Hematopoietic multipotent progenitor cell treated with erythropoietin and hydrocortisone succinate and interleukin-3 and kit ligand, for 15 days (in vitro differentiated cells): Measurements from ENCODE around the gene CDC42SE2.
"Not testable (repeated sequence)": the region's sequence is repeated elsewhere in the genome, so short reads cannot be mapped to it uniquely, and the experiment has no call there.

ENCODE experiments used
- DNase-seq: peaks from one replicate; pipeline ENCODE4 v3.0.0-alpha.2; 2015; ENCODE audit warnings: low spot score

CDC42SE2 gene

DNA sequence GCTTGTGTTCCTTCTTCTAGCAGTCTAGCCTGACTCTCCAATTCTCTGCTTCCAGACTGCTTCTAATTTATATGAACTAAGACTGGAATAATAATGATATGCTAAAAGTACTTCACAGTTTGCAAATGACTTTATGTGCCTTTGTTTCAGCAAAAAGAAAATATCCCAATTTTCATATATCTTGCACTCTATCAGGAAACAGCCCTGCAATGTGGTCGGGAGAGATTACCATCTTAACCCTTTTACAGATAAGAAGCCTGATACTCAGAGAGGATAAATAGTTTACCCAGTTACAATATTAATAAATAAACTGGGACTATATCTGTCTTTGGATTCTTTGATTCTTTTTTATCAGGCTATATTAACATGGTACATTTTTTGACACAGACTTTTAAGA, 126.0 kb downstream of the CDC42SE2 start:
- DNase-seq, result no peak

DNA sequence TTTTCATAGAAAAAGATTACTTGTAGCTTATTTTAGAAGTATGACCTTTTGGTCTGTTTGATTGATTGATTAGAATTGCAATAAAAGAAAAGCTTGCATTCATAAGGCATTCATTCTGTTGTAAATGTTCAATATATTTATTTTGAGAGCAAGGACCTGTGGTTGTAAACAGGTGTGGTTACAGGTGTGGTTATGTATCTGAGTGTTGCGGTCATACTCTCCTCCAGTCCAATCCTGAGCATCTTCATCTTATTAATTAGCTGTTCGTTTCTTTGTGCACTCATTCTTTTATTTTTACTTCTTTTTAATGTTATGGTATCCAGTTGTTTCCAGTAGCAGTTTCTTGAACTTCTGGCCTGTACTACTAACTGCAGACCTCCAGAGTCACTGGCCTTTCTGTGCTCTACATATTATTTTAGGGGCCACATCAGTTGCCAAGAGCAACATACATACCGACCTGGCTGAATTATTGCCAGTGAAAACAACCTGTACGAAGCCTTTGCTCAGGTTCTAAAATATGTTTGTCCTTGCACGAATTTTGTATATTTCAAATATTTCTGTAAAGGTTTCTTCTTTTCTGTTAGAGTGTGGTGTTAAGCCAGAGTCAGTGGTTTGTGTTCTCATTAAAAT, 128.7 kb downstream of the CDC42SE2 start:
- DNase-seq, result no peak

DNA sequence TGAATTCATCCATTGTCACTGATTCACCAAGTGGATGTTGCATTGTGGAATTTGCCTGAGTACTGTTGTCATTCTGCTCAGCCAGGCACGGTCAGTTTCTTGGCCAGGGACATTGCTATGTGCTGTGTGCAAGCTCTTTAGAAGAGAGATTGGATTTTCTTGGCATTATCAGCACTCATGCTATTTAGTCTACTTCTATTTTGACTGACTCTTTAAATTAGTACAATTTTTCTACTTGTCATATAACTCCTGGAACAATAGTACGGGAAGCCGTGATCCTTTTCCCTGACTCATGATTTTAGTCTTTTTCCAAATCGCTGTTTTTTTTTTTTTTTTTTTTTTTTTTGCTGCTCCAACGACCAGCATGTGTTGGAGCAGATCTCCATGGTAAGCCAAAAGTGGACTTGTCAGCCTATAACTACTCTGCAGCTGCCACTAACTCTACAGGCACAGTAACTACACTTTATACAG, 129.7 kb downstream of the CDC42SE2 start:
- no peak for DNase-seq

DNA sequence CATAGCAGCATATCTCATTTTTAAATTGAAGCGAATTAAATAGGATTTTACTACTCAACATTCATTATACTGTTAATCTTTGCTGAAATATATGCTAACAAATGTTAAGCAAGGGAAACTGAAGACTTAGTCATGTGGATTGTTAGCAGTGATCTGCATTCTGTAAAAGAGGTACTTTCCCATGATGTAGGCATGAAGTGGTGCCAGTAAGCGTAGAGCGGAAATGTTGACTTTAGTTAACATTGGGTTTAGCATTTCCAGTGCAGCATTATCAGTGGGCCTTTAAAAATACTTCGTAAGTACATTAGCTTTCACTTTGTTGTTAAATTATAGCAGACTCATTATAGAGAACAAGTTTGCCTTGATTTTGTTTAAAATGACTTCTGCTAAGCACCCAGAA, 130.3 kb downstream of the CDC42SE2 start:
- DNase-seq, result no peak

DNA sequence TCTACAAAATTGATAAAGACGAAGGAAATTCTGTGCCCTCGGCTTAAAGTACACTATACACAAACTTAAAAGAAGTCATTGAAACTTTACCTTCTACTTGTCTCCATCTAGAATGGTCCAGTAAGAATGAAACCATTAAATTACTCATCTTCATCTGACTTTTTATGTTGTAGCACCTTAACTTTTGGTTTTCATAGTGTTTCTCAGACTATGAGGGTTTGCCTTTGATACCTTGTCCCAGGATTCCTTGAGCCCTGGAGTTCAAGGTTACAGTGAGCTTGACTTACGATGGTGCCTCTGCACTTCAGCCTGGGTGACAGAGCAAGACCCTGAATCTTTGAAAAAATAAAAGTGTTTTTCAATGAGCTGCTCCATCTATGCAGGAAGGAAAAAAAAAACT, 132.2 kb downstream of the CDC42SE2 start:
- DNase-seq, result no peak

DNA sequence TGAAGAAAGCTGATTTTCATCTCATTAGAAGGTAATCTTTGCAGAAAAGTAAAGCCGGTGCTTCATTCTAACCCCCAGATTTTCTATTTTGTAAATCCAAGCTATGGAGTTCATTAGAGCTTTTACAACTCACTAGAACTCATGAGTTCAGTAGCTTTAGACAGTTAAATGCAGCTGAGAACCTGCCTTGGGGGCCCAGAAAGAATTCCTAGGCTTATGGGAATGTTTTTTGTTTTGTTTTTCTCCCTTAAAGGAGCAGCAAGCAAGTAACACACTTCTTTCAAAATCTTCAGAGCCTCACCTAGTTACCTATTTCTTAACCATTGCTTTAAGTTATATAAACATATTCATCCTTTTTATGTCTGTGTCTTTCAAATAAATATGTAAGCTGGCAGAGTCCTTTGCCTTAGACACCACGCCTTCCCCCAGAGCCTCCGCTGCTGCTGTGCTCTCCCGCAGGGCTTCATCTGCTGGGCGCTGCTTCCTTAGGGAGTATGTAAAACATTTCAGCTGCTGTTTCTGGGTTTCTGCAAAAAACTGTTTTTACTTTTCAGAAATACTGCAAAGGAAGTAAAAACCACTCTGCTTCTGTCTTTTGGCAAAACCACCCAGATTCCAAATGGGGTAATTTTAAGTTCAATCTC, 132.9 kb downstream of the CDC42SE2 start:
- DNase-seq, result no peak

DNA sequence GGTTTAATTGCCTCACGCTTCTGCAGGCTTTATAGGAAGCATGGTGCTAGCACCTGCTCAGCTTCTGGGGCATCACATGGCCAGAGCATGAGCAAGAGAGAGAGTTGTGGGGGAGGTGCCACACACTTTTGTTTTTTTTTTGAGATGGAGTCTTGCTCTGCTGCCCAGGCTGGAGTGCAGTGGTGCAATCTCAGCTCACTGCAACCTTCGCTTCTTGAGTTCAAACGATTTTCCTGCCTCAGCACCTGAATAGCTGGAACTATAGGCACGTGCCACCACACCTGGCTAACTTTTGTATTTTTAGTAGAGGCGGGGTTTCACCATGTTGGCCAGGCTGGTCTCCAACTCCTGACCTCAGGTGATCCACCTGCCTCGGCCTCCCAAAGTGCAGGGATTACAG, 135.2 kb downstream of the CDC42SE2 start:
- DNase-seq, result not testable (repeated sequence)

DNA sequence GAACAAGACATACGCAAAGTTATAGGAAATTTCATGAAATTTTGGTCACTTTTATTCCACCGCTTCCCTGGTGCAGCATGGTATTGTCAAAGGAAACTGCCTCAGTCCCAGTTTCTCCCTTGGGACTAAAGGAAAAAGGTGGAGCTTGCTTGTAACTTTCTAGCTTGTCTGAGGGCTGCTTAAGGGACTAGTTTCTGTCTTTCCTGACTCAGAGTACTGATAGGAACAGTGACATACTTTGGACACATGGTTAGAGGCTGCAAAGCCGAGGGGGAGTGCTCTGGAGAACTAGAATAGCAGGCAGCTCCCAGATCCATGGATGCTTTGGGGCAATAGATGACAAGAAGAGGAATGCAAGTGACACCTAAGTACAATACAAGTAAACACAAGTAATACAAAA, 136.7 kb downstream of the CDC42SE2 start:
- no peak for DNase-seq

DNA sequence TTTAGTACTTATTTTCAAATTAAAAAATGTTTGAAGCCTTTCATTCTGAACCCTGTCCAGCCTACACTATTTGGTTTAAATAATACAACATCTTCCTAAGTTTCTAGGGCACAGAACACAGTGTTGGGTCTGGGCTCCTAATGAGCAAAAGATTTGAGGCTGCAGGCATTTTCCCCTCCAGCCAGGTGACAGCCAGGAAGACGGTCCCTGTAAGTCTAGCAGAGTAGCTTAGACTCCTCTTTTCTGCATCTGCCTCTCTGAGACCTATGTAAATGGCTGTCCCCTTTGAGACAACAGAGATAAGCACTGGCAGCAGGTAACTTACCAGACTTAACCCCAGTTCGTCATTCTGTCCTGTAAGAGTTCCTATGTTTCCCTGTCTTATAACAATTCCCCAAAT, 141.8 kb downstream of the CDC42SE2 start:
- DNase-seq, result no peak

DNA sequence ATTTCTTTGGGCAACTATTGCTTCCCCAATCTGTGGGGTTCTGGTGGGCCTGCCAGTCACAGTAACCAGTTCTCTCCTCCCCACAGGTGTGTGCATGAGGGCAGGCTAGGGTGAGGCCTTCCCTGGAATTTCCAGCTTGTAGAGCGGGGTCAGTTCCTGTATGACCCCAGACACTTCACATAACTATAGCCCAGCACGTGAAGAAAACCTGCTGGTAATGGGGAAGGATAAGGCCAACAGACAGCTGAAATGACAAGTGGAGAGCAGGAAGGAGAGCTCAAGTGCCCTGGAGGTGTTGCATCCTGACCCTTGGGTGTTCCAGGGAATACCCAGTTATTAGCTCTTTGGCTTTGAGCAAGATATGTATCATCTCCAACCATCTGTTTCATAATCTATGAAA, 142.2 kb downstream of the CDC42SE2 start:
- no peak for DNase-seq

DNA sequence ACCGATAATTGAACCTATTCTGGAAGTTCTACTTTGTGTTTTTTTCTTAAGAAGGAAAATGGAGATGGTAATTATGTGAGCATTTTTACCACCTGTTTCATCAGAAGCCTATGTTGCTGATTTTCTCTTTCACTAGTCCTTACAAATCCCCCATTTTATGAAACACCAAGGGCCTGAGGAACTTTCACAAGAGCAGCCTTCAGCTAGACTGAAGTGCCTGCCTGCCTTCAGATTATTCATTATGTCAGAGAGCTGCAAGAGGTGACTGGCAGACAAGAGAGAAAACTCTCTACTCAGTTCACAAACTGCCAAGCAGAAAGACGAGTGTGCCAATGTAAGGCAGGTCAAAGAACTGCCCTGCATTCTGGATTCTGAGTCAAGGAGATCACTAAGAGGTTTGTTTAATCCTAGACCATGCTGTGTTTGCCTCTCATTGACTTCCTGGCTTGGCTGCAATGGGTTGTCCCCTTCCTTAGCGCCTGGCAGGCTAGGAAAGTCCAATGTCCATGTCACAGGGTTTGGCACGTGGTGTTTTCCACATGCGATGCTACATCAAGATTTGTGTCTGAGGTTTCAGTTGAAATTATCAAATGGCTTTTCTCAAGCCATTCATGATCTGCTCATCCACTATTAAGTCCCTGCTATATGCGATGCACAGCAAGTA, 143.3 kb downstream of the CDC42SE2 start:
- no peak for DNase-seq

DNA sequence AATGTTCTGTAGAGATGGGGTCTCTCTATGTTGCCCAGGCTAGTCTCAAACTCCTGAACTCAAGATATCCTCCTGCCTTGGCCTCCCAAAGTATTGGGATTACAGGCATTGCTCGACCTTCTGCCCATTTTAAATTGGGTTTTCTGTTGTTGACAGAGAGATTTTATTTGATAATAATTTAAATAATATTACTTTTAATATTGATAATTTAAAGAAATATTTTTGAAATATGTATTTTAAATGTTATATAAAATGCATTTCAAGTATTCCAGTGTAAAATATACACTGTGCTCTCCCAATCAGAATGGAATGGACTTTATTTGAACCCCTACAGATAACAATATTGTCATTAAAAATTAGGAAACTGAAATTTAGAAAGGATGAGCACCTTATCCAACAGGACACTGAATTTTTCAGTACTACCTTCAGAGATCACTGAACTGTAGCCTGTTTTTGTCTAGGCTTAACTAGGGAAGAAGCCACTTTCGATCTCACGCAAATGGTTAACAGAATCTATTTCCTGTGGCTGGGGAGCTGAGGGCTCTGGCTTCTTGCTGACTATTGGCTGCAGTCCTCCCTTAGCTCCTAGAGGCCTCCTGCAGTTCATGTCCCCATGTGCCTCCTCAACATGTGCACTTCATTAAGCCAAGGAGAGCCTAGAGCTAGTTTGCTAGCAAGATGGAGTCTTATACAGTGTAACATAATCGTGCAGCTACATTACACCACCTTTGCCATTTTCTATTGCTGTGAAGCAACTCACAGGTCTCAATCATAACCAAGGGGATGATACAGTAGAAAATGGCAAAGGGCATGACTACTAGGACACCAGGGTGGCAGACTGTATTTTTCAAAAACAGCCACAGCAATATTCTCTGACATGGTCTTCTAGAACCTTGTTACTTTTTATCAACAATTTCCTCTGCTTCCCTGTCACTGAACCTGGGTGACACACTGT, 150.0 kb downstream of the CDC42SE2 start:
- no peak for DNase-seq

DNA sequence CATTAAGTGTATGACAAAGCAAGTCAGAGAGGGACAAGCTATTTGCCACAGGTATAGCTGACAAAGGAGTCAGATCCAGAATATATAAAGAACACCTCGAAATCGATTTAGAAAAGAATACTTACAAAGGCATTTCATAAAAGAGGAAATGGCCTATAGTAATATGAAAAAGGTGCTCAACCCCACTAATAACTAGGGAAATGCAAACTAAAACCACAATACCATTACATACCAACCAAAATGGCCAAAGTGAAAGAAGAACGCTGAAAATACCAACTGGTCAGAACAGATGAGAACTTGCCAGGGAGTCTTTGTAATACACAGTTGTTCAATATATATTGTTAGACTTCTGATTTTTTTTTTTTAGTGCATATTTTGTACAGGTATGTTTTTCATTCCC, 152.9 kb downstream of the CDC42SE2 start:
- no peak for DNase-seq

DNA sequence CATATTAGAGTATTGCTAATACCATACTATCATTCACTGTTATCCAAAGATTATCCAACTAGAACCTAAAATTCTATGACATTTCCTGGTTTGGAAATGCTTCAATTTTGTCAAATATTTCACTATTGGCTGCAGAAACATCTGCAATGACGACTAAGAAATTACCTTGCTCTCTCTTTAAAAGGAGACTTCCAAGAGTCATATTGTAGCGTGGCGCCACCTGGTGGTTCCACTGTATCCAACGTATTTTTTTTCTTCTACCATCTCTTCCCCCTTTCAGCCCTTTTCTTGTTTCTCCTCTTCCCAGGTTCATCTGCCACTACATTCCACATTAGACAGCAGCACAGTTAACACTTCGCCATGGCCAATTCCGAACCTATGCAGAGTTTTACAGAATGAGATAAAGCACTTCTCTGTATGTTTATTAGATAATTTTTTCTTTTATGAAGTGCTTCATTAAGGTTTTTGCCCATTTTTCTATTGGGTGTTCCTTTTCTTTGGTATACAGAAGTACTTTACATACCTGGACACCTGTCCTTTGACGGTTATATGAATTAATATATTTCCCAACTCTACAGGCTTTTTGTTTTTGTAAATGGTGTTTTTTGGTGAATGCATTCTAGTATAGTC, 153.5 kb downstream of the CDC42SE2 start:
- DNase-seq, result peak; percentile 82

DNA sequence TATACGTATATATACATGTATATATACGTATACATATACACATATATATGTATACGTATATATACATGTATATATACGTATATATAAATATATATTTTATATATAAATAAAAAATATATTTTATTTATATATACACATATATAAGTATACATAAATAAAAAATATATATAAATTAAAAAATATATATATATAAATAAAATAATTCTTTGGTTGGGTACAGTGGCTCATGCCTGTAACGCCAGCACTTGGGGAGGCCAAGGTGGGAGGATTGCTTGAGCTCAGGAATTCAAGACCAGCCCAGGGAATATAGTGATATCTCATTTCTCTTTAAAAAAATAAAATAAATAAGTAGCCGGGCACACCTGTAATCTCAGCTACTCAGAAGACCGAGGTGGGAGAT, 155.0 kb downstream of the CDC42SE2 start:
- DNase-seq, result no peak

DNA sequence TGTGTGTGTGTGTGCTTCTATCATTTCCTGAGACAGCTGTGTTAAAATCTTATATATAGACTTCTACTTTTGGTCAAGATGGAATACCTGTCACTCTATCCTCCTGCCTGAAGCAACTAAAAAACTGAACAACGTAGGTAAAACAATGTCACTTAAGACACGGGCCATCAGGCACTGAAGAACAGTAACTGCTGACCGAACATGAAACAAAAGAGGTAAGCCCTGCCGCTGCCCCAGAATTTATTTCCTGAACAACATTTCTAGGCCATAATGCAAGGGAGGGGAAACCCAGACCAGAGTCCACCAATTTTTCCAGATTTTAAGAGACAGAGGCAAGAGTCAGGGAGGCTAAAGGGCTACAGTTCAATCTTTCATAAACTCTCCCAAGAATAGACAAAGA, 156.0 kb downstream of the CDC42SE2 start:
- DNase-seq, result no peak

DNA sequence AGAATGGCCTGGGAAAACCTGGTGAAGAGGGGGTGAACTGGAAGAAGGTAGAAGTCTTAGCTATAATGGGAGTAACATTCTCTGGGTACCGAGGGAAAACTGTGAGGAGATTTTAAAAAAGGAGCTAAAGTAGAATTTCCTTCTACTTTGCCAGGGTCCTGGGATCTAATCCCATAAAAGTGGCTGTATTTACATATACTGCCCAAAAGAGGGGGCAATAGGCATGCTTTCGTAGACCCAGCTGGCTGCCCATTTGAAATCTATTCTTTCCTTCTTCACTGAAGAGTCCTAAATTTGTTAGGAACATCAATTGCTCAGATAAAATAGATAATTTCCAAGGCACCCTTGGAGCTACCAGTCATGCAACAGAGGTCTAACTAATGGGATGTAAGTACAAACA, 159.2 kb downstream of the CDC42SE2 start:
- DNase-seq, result peak; percentile 34

DNA sequence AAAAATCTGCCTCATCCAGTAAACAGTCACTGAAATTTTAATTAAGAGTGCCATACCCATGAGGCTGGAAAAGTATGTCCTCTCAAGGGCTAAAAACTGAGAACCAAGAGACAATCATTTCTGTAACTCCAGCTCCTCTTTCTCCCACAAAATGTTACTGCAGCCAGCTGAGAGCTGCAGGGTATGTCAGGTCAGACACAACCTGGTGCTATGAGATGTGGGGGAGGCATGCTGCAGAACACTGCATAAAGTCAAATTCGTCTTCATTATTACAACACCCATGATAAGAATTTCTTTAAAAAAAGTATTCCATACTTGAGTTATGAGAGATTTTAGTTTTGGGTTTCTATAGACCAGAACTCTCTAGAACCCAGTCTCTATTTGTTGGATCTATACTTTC, 162.2 kb downstream of the CDC42SE2 start:
- no peak for DNase-seq

DNA sequence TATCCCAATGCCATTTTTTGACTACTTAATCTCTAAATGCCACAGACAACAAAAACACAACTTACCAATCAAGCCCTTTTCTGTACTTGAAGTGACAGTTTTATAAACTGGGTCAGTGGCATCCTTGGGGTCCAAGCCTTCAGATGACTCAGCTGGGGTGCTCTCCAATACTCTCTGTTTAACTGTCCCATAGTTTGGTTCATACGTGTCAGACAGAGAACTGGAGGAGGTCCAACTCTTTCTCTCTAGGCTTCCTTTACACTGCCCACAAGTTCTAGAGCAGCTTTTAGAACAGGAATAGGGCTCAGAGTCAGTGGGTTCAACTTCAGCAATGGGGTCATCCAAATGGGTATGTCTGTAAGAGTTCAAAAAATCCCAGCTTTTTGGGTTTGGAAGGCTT, 166.9 kb downstream of the CDC42SE2 start:
- no peak for DNase-seq

DNA sequence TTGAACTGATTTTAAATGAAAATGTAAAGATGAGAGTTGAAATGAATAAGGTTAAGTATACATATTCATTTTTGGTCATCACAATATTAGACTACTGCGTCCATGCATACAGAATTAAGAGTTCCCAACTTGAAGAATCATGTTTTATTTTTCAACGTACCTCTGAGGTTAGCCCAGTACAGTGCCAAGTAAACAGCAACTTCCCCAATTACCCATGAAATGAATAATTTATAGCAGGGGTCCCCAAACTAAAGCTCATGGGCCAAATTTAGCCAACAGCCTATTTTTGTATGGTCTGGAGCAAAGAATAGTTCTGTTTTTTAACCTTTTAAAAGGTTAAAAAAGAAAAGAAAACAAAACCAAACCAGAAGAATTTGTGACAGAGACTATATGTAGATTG, 167.9 kb downstream of the CDC42SE2 start:
- no peak for DNase-seq

DNA sequence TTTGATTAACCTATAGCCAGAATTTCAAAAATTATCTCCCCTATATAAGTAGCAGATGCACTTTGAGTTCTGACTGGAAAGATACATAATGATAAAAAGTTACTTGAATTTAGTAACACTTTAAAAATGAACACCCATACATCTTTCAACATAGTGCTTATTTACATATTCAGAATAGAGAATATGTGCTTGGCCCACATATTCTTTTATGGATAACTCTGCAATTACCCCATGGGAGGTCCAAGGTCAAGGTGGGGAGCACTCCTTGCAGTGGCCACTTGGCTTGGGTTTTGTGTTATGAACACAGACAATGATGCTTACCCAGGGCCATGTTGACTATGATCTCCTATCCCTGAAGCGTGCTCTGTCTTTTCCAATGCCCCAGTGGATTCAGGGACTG, 169.3 kb downstream of the CDC42SE2 start:
- DNase-seq, result no peak

DNA sequence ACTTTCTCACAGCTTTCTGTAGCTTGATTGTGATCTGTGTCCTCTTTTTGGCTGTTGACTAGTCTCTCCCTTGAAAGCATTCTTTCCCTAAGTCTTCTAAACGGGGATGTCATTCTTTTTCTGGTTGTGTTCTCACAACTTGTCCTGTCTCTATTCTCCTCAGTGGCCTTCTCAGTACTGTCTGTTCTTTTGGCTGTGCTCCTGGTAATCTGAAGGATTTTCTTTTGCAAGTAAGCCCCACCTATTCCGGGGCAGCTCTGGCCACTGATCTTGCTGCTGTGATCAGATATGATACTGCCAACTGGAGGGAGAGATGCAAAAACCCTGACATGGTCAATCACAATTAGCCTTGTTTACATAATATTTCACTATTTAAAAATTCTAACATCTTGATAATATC, 172.2 kb downstream of the CDC42SE2 start:
- no peak for DNase-seq
